H9 (cell line): ENCODE results near the gene UBA1. TPM values are rescaled to one million over a fixed set of nuclear protein-coding genes. Genes with fewer than 3 reads are reported as not detected.

Experiments
- DNase-seq: peaks from one replicate; pipeline ENCODE4 v3.0.0-alpha.2; 2017
- H2AFZ ChIP-seq: one replicate; pipeline ENCODE4 v1.6.1; 2013; ENCODE audit warnings: mild to moderate bottlenecking, low read length, control low read depth, moderate library complexity
- H2AK5ac ChIP-seq: 2 replicates; pipeline ENCODE4 v1.6.1; 2013; ENCODE audit warnings: low read length, control low read depth, mixed read lengths; ENCODE audit not compliant: insufficient read length
- H2BK120ac ChIP-seq: one replicate; pipeline ENCODE4 v1.6.1; 2013; ENCODE audit warnings: low read depth, mild to moderate bottlenecking, low read length, control low read depth, inconsistent platforms; ENCODE audit not compliant: poor library complexity, severe bottlenecking
- H2BK12ac ChIP-seq: 2 replicates; pipeline ENCODE4 v1.6.1; 2013; ENCODE audit warnings: low read length, control low read depth, mixed read lengths, low read depth; ENCODE audit not compliant: insufficient read length
- H2BK15ac ChIP-seq: 2 replicates; pipeline ENCODE4 v1.6.1; 2013; ENCODE audit warnings: low read depth, low read length, control low read depth
- H2BK20ac ChIP-seq: one replicate; pipeline ENCODE4 v1.6.1; 2013; ENCODE audit warnings: low read depth, mild to moderate bottlenecking, low read length, control low read depth, inconsistent platforms; ENCODE audit not compliant: poor library complexity, severe bottlenecking
- H2BK5ac ChIP-seq: 2 replicates; pipeline ENCODE4 v1.6.1; 2013; ENCODE audit warnings: low read length, control low read depth, mixed read lengths; ENCODE audit not compliant: insufficient read length
- H3K14ac ChIP-seq: 2 replicates; pipeline ENCODE4 v1.6.1; 2013; ENCODE audit warnings: low read length, control low read depth; ENCODE audit not compliant: insufficient read depth
- H3K18ac ChIP-seq: 2 replicates; pipeline ENCODE4 v1.6.1; 2013; ENCODE audit warnings: low read depth, mild to moderate bottlenecking, mixed read lengths, low read length, control low read depth; ENCODE audit not compliant: insufficient read length
- H3K23ac ChIP-seq: 2 replicates; pipeline ENCODE4 v1.6.1; 2013; ENCODE audit warnings: low read length, control low read depth, mixed read lengths, low read depth; ENCODE audit not compliant: insufficient read length
- H3K23me2 ChIP-seq: 2 replicates; pipeline ENCODE4 v1.6.1; 2013; ENCODE audit warnings: low read depth, mild to moderate bottlenecking, mixed read lengths, low read length, control low read depth; ENCODE audit not compliant: insufficient read length, poor library complexity, severe bottlenecking
- H3K27ac ChIP-seq: 2 replicates; pipeline ENCODE4 v1.5.1; 2013; ENCODE audit warnings: low read length, control low read depth, mixed read lengths, low read depth; ENCODE audit not compliant: insufficient read length
- H3K27me3 ChIP-seq: 2 replicates; pipeline ENCODE4 v1.6.1; 2013; ENCODE audit warnings: low read length, control low read depth, inconsistent platforms; ENCODE audit not compliant: insufficient read depth
- H3K4ac ChIP-seq: 2 replicates; pipeline ENCODE4 v1.6.1; 2013; ENCODE audit warnings: low read depth, mild to moderate bottlenecking, control low read depth, inconsistent platforms, low read length, moderate library complexity
- H3K4me1 ChIP-seq: 2 replicates; pipeline ENCODE4 v1.6.1; 2013; ENCODE audit warnings: low read length, control low read depth, inconsistent platforms; ENCODE audit not compliant: insufficient read depth
- H3K4me2 ChIP-seq: 2 replicates; pipeline ENCODE4 v1.6.1; 2013; ENCODE audit warnings: low read length, control low read depth, mixed read lengths; ENCODE audit not compliant: insufficient read length, insufficient read depth
- H3K56ac ChIP-seq: 2 replicates; pipeline ENCODE4 v1.6.1; 2013; ENCODE audit warnings: low read depth, mild to moderate bottlenecking, mixed read lengths, low read length, control low read depth; ENCODE audit not compliant: insufficient read length
- H3K79me1 ChIP-seq: 2 replicates; pipeline ENCODE4 v1.6.1; 2013; ENCODE audit warnings: low read depth, mild to moderate bottlenecking, moderate library complexity, low read length, control low read depth, inconsistent platforms; ENCODE audit not compliant: insufficient read depth, poor library complexity, severe bottlenecking
- H3K79me2 ChIP-seq: 2 replicates; pipeline ENCODE4 v1.6.1; 2013; ENCODE audit warnings: low read length, control low read depth, inconsistent platforms; ENCODE audit not compliant: insufficient read depth
- H3K9ac ChIP-seq: 2 replicates; pipeline ENCODE4 v1.6.1; 2013; ENCODE audit warnings: low read length, control low read depth, mixed read lengths; ENCODE audit not compliant: insufficient read length; ENCODE audit errors: extremely low read depth
- H3K9me3 ChIP-seq: one replicate; pipeline ENCODE4 v1.6.1; 2013; ENCODE audit warnings: low read depth, low read length, inconsistent platforms; ENCODE audit not compliant: control insufficient read depth
- H3T11ph ChIP-seq: one replicate; pipeline ENCODE4 v1.6.1; 2013; ENCODE audit warnings: mild to moderate bottlenecking, low read length, control low read depth, inconsistent platforms
- H4K20me1 ChIP-seq: one replicate; pipeline ENCODE4 v1.6.1; 2013; ENCODE audit not compliant: control insufficient read depth, insufficient read length, insufficient read depth
- H4K5ac ChIP-seq: 2 replicates; pipeline ENCODE4 v1.6.1; 2013; ENCODE audit warnings: low read depth, mild to moderate bottlenecking, mixed read lengths, low read length, control low read depth; ENCODE audit not compliant: insufficient read length
- H4K8ac ChIP-seq: replicated peaks from 2 replicates; pipeline ENCODE4 v1.6.1; 2013; ENCODE audit warnings: low read length, control low read depth, mixed read lengths, low read depth; ENCODE audit not compliant: insufficient read length
- H4K91ac ChIP-seq: 2 replicates; pipeline ENCODE4 v1.6.1; 2013; ENCODE audit warnings: low read depth, mild to moderate bottlenecking, moderate library complexity, mixed read lengths, low read length, control low read depth; ENCODE audit not compliant: insufficient read length
- H3K27ac Mint-ChIP-seq, 3 experiments: 2 replicates in 2 of 3; 3 replicates in 1 of 3; pipeline ENCODE4 v1.8.0; 2020 to 2021; ENCODE audit warnings: mixed read lengths in 3 of 3, mild to moderate bottlenecking in 1 of 3, moderate library complexity in 1 of 3
- H3K27me3 Mint-ChIP-seq: 2 replicates; pipeline ENCODE4 v1.8.0; 2021; ENCODE audit warnings: low read depth, mild to moderate bottlenecking, moderate library complexity, mixed read lengths
- H3K36me3 Mint-ChIP-seq, 3 experiments: 2 replicates in 2 of 3; 3 replicates in 1 of 3; pipeline ENCODE4 v1.8.0; 2020 to 2021; ENCODE audit warnings: low read depth in 3 of 3, mixed read lengths in 3 of 3; ENCODE audit not compliant: insufficient read depth in 1 of 3
- H3K4me1 Mint-ChIP-seq, 2 experiments: 2 replicates each; pipeline ENCODE4 v1.8.0; 2020; ENCODE audit warnings: mixed read lengths in 2 of 2
- H3K4me3 Mint-ChIP-seq, 2 experiments: 2 replicates in 1 of 2; 3 replicates in 1 of 2; pipeline ENCODE4 v1.8.0; 2020 to 2021; ENCODE audit warnings: mild to moderate bottlenecking in 2 of 2, mixed read lengths in 2 of 2, moderate library complexity in 1 of 2
- H3K9me3 Mint-ChIP-seq, 2 experiments: 2 replicates in 1 of 2; 3 replicates in 1 of 2; pipeline ENCODE4 v1.8.0; 2020; ENCODE audit warnings: mild to moderate bottlenecking in 2 of 2, mixed read lengths in 2 of 2, moderate library complexity in 1 of 2
- WGBS: extraction: QIAGEN DNeasy Blood & Tissue Kit; methylation state at CpG from one replicate; pipeline ENCODE4 v1.1.7; 2013; ENCODE audit warnings: missing lambda C conversion rate, low lambda C conversion rate, mixed read lengths; ENCODE audit not compliant: insufficient read length; ENCODE audit errors: extremely low coverage; 5-methylcytosine and 5-hydroxymethylcytosine counted together
- total RNA-seq: library from RNA; stranded (reverse); gene quantifications from 2 replicates; pipeline ENCODE4 v1.2.1, GENCODE V29; 2021
- TF ChIP-seq, protein P1 (sequence below): fragments of 200-600 bp; sonication (generic); conservative IDR thresholded peaks from 3 replicates; pipeline ENCODE4 v1.8.0; 2021; ENCODE audit warnings: antibody characterized with exemption, mild to moderate bottlenecking

Gene UBA1
- total RNA-seq, 1 experiment from 2014 or later = 427 TPM

DNA sequence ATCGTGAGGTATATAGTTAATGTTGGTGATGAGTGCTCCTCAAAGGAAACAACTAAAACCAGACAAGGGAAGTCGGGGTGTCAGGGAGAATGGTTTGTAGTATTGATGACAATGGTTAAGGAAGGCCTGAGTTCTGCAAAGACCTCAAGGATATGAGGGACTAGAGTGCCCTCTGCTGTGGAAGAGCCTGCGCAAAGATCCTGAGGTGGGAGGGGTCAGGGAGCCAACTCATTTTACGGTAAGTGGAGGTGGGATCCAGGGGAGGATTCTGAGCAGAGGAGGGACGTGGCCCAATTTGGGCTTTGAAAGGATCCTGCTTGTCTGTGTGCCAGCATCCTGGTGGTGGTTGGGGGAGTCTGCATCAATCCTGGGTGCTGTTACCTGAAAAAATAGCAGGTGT is 11.3 kb downstream of the UBA1 start:
- no peak overlapping the region for H3K27ac ChIP-seq
- H2BK12ac ChIP-seq = no peak overlapping the region
- no peak overlapping the region for H4K5ac ChIP-seq
- no peak overlapping the region for H4K8ac ChIP-seq
- H3K4me1 ChIP-seq = no peaks in the 10 kb centered on the region
- no CpG with 5 or more reads among the region's 5 CpGs for WGBS
- no peaks in the 10 kb centered on the region for H3K23me2 ChIP-seq
- H3K18ac ChIP-seq = no peak overlapping the region
- no peak overlapping the region for H2BK15ac ChIP-seq
- no peak overlapping the region for H2AFZ ChIP-seq
- H4K91ac ChIP-seq = no peak overlapping the region
- no peak overlapping the region for H2BK20ac ChIP-seq
- H3K56ac ChIP-seq = no peak overlapping the region
- H3K4ac ChIP-seq = no peak overlapping the region
- Mint-ChIP-seq H3K27ac (0 out of 7 replicates have a peak overlapping the region, but pooled peaks of 1 of the 3 experiments have one; percentile 77), H3K4me3 (no peak overlapping the region), H3K36me3 (peaks cover 86 to 100% (median 100%) of the 10 kb centered on the region in 3 experiments), H3K27me3 (no peaks in the 10 kb centered on the region), H3K9me3 (no peaks in the 10 kb centered on the region; a peak in 1 of 5 replicates), H3K4me1 (no peaks in the 10 kb centered on the region)
- no peak overlapping the region for H3K14ac ChIP-seq
- no peak overlapping the region for H2BK5ac ChIP-seq
- no peak overlapping the region for H2BK120ac ChIP-seq
- H3K9me3 ChIP-seq = no peaks in the 10 kb centered on the region
- H3K79me2 ChIP-seq = no peaks in the 10 kb centered on the region
- no peaks in the 10 kb centered on the region for H4K20me1 ChIP-seq
- no peaks in the 10 kb centered on the region for H3K79me1 ChIP-seq
- no peak overlapping the region for H2AK5ac ChIP-seq
- no peaks in the 10 kb centered on the region for H3K27me3 ChIP-seq
- DNase-seq = no peak
- H3T11ph ChIP-seq = no peak overlapping the region
- no peak overlapping the region for H3K4me2 ChIP-seq
- no peak overlapping the region for H3K23ac ChIP-seq
- no peak overlapping the region for H3K9ac ChIP-seq
- TF ChIP-seq, protein P1, sequence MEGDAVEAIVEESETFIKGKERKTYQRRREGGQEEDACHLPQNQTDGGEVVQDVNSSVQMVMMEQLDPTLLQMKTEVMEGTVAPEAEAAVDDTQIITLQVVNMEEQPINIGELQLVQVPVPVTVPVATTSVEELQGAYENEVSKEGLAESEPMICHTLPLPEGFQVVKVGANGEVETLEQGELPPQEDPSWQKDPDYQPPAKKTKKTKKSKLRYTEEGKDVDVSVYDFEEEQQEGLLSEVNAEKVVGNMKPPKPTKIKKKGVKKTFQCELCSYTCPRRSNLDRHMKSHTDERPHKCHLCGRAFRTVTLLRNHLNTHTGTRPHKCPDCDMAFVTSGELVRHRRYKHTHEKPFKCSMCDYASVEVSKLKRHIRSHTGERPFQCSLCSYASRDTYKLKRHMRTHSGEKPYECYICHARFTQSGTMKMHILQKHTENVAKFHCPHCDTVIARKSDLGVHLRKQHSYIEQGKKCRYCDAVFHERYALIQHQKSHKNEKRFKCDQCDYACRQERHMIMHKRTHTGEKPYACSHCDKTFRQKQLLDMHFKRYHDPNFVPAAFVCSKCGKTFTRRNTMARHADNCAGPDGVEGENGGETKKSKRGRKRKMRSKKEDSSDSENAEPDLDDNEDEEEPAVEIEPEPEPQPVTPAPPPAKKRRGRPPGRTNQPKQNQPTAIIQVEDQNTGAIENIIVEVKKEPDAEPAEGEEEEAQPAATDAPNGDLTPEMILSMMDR = peak; percentile 24; the same call in 1 of the 3 replicates
